Thyroid gland (tissue), 4 donors: ENCODE data around the gene ZNF318. TPM values are rescaled to one million over a fixed set of nuclear protein-coding genes. Genes with fewer than 3 reads are reported as not detected.
"Not testable (repeated sequence)": the region's sequence is repeated elsewhere in the genome, so short reads cannot be mapped to it uniquely, and the experiment has no call there.

Experiments used
- DNase-seq, 2 donors: peaks; one replicate each; pipeline ENCODE4 v3.0.0-alpha.2; 2019
- H3K27ac ChIP-seq, 3 donors: fragments of 200-600 bp; sonication (generic); 1 replicate in 2 of 3; 2 replicates in 1 of 3; pipeline ENCODE4 v1.5.1; 2016 to 2019; ENCODE audit warnings: mild to moderate bottlenecking in 1 of 3, moderate library complexity in 1 of 3
- H3K27me3 ChIP-seq: fragments of 200-600 bp; sonication (generic); one replicate; pipeline ENCODE4 v1.5.1; 2019
- H3K36me3 ChIP-seq, 2 donors: fragments of 200-600 bp; sonication (generic); one replicate each; pipeline ENCODE4 v1.5.1; 2016 to 2019
- H3K4me1 ChIP-seq, 2 donors: fragments of 200-600 bp; sonication (generic); one replicate each; pipeline ENCODE4 v1.5.1; 2017 to 2019
- H3K4me3 ChIP-seq, 3 donors: fragments of 200-600 bp; sonication (generic); replicated peaks in 1 of 3; 1 replicate in 2 of 3; 2 replicates in 1 of 3; pipeline ENCODE4 v1.5.1; 2016; ENCODE audit warnings: mild to moderate bottlenecking in 1 of 3
- H3K9me3 ChIP-seq: fragments of 200-600 bp; sonication (generic); one replicate; pipeline ENCODE4 v1.5.1; 2017
- CTCF ChIP-seq, 6 experiments: fragments of 200-600 bp in 3 of 6; fragments of 450-650 bp in 3 of 6; sonication (generic) in 3 of 6; IDR thresholded peaks; one replicate each; pipeline ENCODE4 v1.5.1; 2016 to 2019; ENCODE audit warnings: antibody characterized with exemption in 6 of 6, mild to moderate bottlenecking in 2 of 6, inconsistent platforms in 1 of 6, moderate library complexity in 1 of 6
- POLR2A ChIP-seq, 2 donors: fragments of 450-650 bp; IDR thresholded peaks; one replicate each; pipeline ENCODE4 v1.6.1; 2017; ENCODE audit warnings: antibody characterized with exemption in 2 of 2, mild to moderate bottlenecking in 2 of 2, moderate library complexity in 1 of 2
- WGBS, 2 donors: methylation state at CpG; one replicate each; pipeline ENCODE4 v1.1.5; 2017; 5-methylcytosine and 5-hydroxymethylcytosine counted together
- intact Hi-C: fragments of 100-400 bp; cut with DNase I; formaldehyde crosslinking; loops from one replicate; pipeline ENCODE4 v1.15.1; 2023
- total RNA-seq, 4 donors: library from RNA; depleted of rRNA; stranded (reverse); fragments of >200 nt; gene quantifications; one replicate each; pipeline ENCODE4 v1.2.3, GENCODE V29; 2016

ZNF318 gene
- total RNA-seq, 4 donors from 2014 or later = 32.4 to 84.6 (median 37.5) TPM

GRCh38 chr6:43391440-43392031 is 22.1 kb upstream of the ZNF318 start:
- WGBS, 2 donors = 69 to 76% methylated on average over 13 of the region's 13 CpGs
- intact Hi-C loops = no loop called here
- Histone ChIP-seq H3K36me3 (no peaks in the 10 kb centered on the region), H3K4me1 (peaks cover 0 to 4% of the 10 kb centered on the region in 2 donors), H3K4me3 (no peak overlapping the region), H3K27me3 (no peaks in the 10 kb centered on the region), H3K27ac (no peak overlapping the region), H3K9me3 (no peaks in the 10 kb centered on the region)
- TF ChIP-seq POLR2A (IDR thresholded peaks at IDR 0.05) (no peak), CTCF (IDR thresholded peaks at IDR 0.05) (no peak)
- no peak for DNase-seq

GRCh38 chr6:43390753-43391439 is 21.4 kb upstream of the ZNF318 start:
- WGBS, 2 donors = 70 to 76% methylated on average over 10 of the region's 10 CpGs
- H3K9me3 ChIP-seq, H3K36me3 ChIP-seq, H3K27me3 ChIP-seq, DNase-seq, H3K27ac ChIP-seq, intact Hi-C loops, H3K4me1 ChIP-seq, H3K4me3 ChIP-seq: not testable (repeated sequence)

DNA sequence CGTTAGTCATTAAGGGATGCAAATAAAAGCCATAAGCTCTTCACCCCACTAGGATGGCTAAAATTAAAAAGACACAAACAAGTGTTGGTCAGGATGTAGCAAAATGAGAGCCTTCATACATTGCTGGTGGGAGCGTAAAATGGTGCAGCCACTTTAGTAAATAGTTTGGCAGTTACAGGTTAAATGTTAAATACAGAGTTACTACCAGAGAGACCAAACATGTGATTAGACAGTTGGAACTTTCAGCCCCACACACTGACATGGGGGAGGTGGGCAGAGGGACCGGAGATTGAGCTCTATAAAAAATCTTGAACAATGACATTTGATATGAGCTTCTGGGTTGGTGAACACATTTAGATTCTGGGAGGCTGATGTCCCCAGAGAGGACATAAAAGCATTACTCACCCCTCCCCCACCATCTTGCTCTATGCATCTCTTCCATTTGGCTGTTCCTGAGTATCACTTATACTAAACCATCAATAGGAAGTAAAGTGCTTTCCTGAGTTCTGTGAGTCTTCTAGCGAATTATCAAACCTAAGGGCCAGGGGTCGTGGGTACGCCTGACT is 20.4 kb upstream of the ZNF318 start:
- Histone ChIP-seq H3K27ac (no peak overlapping the region), H3K9me3 (no peaks in the 10 kb centered on the region)

DNA sequence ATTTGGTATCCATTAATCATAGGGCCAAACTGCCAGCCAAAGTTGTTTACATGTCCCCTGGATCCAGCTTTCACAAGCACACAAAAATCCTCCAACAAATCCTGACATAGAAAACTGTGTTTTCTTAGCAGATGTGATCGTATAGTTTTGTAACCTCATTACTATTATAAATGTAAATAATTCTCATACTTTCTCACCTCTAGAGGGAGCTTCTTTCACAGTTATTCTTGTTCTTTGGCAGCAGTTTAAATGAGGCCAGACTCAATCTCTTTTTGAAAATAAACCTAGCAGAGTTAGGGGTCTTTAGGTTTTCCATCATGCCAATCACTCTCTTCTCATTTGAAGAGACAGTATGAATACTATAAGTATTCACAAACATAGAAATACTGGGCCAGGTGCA is 17.0 kb upstream of the ZNF318 start:
- Histone ChIP-seq H3K27ac (no peak overlapping the region), H3K4me3 (no peak overlapping the region), H3K9me3 (no peaks in the 10 kb centered on the region), H3K27me3 (no peaks in the 10 kb centered on the region), H3K4me1 (no peaks in the 10 kb centered on the region), H3K36me3 (no peaks in the 10 kb centered on the region)
- WGBS, 2 donors = 36 to 40% methylated on average over 1 of the region's 1 CpG
- TF ChIP-seq CTCF (IDR thresholded peaks at IDR 0.05) (peak in 2 of 6 experiments; percentile 42 to 44), POLR2A (IDR thresholded peaks at IDR 0.05) (no peak)
- DNase-seq = no peak
- intact Hi-C loops = no loop called here

More for the DNA sequence above, 20.4 kb upstream of the ZNF318 start:
- Histone ChIP-seq H3K4me3 (no peak overlapping the region), H3K4me1 (no peaks in the 10 kb centered on the region), H3K36me3 (no peaks in the 10 kb centered on the region), H3K27me3 (no peaks in the 10 kb centered on the region)
- 78 to 83% methylated on average over 6 of the region's 6 CpGs for WGBS, 2 donors
- no peak for TF ChIP-seq POLR2A (IDR thresholded peaks at IDR 0.05)
- no peak for TF ChIP-seq CTCF (IDR thresholded peaks at IDR 0.05)
- intact Hi-C loops = no loop called here
- no peak for DNase-seq

GRCh38 chr6:43383021-43383667 is 13.7 kb upstream of the ZNF318 start:
- TF ChIP-seq POLR2A (IDR thresholded peaks at IDR 0.05) = no peak
- TF ChIP-seq CTCF (IDR thresholded peaks at IDR 0.05) = no peak
- no peak for DNase-seq
- 85 to 87% methylated on average over 6 of the region's 6 CpGs for WGBS, 2 donors
- H3K27me3 ChIP-seq = no peaks in the 10 kb centered on the region
- no peaks in the 10 kb centered on the region for H3K36me3 ChIP-seq
- intact Hi-C loops = no loop called here
- H3K4me3 ChIP-seq = no peak overlapping the region
- H3K27ac ChIP-seq = no peak overlapping the region
- H3K4me1 ChIP-seq = no peaks in the 10 kb centered on the region
- no peaks in the 10 kb centered on the region for H3K9me3 ChIP-seq

DNA sequence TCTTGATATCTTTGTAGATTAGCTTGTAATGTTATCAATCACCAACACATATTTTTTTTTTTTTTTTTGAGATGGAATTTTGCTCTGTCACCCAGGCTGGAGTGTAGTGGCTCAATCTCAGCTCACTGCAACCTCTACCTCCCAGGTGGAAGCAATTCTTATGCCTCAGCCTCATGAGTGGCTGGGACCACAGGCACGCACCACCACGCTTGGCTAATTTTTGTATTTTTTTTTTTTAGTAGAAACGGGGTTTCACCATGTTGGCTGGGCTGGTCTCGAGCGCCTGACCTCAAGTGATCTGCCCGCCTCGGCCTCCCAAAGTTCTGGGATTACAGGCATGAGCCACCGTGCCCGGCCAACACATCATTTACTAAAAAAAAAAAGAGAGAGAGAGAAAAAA is 11.4 kb upstream of the ZNF318 start:
- H3K4me1 ChIP-seq, H3K4me3 ChIP-seq, DNase-seq, H3K27me3 ChIP-seq, H3K27ac ChIP-seq, H3K9me3 ChIP-seq, H3K36me3 ChIP-seq, intact Hi-C loops: not testable (repeated sequence)
- 67 to 75% methylated on average over 9 of the region's 9 CpGs for WGBS, 2 donors
